GM19328 (cell line): ENCODE measurements around the gene TBL1Y.
"Not testable (repeated sequence)": the region's sequence is repeated elsewhere in the genome, so short reads cannot be mapped to it uniquely, and the experiment has no call there.

ENCODE experiments used
- ATAC-seq: cut with Tn5 transposase; IDR thresholded peaks from one replicate; pipeline ENCODE4 v1.9.1; 2021; ENCODE audit warnings: mild to moderate bottlenecking, moderate library complexity; ENCODE audit not compliant: unreplicated experiment

The TBL1Y gene

DNA sequence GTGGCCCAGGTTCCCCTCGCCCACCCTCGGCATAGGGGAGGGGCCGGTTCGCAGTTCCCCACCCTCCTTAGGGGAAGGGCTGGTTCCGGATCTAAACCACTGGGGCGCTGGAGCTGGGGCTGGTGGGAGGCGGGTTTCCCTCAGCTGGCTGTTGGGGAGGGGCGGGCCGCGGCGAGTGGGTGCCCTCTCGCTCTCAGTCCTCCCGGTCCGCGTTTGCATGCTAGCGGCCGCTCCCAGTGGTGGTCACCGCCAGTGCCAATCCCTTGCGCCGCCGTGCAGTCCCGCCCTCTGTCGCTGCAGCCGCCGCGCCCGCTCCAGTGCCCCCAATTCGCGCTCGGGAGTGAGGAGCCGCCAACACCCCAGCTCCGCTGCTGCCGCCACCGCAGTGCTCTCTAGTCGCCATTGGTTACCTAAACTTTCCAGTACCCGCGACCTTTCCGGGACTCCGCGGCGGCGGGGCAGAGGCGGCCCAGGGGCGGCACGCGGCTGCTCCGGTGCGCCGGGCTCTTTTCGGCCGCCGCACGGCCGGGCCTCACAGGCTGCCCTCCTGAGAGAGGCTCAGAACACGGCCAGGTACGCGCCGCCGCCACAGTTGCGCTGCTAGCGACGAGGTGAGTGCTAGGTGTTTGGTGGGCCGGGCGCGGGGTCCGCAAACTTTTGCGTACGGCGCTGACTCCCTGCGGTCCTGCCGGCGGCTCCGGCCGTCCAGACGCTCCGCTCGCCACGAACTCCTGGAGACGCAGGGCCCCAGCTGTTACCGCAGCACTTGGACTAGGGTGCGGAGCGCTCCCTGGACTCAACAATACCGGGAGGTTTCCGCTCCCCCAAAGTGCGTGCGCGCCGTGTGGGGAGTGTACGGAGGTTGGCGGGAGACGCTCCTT, at the start of gene TBL1Y:
Gene TBL1Y (plus strand): TSS at position 326 of the 881 bp plus-strand sequence. CDS start 114,388 bp downstream, outside the sequence.
- no peak for ATAC-seq

DNA sequence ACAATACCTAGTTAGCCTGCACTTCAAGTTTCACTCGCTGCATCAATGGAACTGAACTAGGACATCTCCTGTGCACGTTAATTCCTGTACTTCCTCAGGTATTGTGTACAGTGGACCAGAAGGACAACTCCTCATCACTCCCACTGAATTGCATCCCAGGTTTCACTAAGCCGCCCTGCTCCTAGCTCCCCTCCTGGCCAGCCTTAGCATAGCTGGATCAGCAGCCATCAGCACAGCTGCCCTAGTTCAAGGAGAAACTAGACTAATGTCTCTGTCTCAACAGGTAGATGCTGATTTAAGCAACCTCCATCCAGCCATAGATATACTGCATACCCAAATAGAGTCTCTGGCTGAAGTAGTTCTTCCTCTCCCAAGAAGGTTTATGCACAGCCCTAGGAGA, 16.0 kb upstream of the TBL1Y start:
- ATAC-seq: no peak

DNA sequence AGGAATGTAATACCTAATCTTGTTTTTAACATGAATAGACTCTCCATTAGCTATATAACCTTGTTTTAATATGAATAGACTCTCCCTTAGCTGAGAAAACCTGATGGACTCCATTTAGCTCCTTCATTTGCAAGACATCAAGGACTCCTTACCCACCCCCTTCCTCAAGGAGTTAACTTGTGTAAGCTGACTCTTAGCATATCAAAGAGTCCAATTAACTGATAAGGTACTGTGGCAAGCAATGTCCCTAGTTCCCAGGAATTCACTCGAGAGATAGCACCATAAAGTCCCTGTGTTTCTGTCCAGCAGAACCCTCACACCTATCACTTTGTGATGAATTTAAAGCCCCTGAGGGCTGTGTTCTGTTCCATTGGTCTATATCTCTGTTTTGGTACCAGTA, 15.3 kb upstream of the TBL1Y start:
- no peak for ATAC-seq

DNA sequence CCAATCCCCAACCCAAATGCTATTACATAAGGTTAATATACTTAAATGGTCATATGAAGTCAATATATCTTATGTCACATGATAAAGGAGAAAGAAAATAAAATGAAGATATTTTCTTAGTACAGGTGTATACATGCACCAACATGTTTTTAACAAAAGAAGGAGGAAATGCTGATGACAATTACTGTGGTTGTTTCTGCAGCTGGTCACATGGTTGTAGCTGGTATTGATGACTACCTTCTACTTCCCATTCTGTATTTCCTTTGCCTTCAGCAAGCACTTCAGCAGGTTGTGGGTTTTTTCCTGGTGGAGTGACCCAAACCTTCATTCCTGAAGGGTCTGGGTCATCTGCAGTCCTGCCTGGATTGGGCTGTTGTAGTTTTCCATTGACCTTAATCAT, 8.4 kb upstream of the TBL1Y start:
- ATAC-seq: not testable (repeated sequence)

DNA sequence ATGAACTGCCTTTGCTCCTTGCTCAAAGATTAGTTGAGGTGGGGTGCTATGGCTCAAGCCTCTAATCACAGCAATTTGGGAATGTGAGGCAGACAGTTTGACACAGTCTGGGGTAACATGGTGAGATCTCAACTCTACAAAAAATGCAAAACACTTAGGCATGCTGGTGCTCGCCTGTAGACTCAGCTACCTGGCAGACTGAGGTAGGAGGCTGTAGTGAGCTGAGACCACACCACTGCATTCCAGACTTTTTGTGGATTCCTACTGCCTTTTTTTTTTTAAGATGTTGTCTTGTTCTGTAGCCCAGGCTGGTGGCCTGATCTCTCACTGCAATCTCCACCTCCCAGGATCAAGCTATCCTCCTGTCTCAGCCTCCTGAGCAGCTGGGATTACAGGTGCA, 2.9 kb upstream of the TBL1Y start:
- ATAC-seq: no peak

DNA sequence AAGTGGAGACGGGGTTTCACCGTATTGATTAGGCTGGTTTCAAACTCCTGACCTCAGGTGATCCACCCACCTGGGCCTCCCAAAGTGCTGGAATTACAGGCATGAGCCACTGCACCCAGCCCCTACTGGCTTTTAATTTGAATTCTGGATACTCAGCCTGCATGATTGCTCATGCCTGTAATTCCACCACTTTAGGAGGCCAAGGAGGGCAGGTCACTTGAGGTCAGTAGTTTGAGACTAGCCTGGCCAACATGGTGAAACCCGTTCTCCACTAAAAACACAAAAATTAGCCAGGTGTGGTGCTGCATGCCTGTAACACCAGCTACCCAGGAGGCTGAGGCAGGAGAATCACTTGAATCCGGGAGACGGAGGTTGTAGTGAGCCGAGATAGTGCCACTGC, 2.5 kb upstream of the TBL1Y start:
- not testable (repeated sequence) for ATAC-seq

DNA sequence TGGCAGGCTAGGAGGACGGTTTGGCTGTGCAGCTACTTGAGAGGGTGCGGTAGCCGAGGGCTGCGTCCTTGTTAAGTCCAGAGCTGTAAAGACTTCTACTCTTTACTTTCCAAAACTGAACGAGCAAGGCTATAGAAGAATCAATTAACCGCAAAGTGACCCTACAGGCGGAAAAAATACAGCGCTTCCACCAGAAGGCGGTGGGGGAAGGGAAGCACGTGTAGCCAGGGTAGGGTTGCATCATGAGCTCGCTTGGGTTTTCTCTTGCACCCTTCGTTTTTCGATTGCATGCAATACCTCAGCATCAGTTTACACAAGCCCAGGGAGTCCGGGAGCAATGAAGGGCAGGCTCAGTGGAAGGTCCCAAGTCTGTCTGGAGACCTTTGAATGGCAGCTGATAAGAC, 1.4 kb upstream of the TBL1Y start:
- no peak for ATAC-seq

DNA sequence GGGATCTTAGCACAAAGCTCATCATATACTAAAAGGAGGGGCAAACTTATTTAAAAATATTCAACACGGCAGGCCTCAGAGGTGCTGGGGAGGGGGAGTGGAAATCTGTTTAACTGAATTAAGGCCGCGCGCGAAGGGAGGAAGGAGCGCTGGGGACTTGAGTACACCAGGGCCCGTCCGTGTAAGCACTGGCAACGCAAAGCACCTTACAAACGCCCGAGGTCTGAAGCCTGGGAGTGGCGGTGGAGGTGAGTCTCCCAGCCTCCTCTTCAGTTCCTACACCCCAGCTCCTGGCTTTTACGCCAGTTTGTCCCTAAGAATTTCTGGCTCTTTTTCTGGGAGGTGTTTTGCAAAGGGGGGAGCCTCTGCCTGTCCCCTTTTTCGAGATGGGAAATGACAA, 641 bp upstream of the TBL1Y start:
- ATAC-seq: no peak

DNA sequence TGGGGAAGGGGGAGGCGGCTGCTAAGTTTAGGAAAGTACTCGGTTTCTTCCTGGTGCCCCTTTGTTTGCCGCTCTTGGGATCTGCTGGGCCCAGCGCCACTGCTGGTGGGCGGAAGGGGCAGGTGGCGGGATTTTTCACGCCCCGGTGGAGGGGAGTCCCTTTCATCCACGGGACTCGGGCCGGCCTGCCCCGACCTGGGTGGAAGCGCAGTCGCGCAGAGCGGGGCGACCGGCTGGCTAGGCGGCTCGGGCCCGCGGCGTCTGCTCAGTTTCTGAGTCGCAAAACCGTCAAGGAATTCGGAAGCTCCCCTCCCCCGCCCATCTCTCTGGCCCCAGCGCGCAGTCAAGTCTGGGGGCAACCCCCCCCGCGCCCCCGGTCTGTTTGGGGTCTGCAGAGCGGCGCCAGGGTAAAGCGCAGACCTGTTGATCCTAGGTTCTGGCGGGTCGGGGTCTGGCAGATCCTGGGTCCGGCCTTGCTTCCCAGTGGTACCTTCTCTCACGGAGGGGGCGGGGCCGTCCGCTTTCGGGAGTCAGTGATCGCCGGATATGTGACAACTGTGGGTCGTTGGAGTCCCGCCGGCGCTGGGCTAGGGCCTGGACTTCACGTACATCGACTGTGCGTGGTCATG, 870 bp downstream of the TBL1Y start, which contains the start of gene AMELY:
Gene AMELY (minus strand): TSS at position 500 of the 629 bp plus-strand sequence. CDS start 39,144 bp downstream, outside the sequence.
- ATAC-seq: no peak

DNA sequence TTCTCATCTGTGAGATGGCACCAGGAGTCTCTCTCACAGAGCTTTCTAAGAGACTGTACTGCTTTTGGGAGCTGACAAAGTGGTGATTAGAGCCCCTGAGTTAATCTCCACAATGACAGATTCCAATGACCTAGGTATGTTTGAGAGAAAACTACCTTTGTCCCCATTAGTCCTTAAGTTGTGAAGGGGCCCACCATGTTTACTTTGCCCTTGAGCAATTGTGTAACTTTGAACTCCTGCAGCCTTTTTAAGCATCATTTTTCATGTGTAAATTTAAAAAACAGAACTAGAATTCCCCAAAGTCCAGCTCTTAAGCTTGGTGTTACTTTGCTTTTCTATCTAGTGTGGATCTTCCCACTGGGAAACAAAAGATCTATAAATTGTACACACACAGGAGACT, 2.9 kb downstream of the TBL1Y start:
- no peak for ATAC-seq

DNA sequence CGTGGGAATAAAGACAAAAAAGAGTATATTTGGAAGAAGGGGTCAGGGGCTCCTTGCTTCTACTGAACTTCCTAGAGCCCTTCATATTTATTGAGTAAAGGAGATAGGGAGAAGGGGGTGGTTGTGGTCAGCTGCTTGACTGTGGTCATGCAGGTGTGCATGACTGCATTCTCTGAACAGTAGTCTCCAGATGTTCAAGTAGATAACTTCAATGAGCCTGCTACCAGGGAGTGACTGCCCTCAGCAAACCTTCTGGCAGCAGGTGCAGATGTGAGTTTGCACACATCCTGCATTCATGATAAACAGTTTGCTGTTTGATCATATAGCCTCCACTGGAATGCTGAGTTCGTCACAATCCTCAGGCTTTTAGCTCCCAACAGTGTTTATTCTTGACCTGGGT, 10.6 kb downstream of the TBL1Y start:
- no peak for ATAC-seq

DNA sequence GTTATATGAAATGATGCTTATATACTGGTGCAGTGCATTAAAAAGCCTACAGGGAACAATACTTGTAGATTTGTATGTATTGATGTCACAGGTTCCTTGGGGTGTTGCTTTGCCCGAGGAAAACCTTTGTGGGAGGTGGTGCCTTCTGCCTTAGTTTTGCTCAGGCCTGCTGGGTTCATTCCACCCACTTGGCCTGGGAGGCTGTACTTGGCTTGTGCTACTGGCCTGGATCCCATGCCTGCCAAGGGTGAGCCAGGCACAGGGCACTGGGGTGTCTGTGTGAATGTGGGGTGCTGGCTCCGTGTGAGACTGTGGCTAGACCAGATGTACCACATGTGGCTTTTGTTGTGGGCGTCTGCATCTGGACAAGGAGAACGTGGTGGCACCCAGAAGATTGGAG, 17.8 kb downstream of the TBL1Y start:
- no peak for ATAC-seq

DNA sequence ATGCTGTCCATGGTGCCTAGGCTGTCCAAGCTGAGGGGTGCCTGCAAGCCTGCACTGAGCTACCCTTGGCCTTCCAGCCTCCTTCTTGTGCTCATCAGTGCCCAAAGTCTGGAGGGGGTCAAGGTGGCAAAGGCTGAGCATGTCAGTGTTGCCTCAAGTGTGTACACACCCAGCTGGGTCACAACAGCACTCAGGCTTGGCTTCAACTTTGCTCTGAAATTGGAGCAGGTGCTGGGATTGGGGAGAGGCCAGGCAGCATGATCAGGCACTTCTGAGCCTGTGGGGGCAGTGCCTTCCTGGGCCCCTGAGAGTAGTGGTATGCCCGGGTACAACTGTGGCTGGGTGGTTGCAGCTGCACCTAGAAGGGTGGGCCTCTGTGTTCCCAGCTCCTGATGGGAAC, 18.7 kb downstream of the TBL1Y start:
- no peak for ATAC-seq

DNA sequence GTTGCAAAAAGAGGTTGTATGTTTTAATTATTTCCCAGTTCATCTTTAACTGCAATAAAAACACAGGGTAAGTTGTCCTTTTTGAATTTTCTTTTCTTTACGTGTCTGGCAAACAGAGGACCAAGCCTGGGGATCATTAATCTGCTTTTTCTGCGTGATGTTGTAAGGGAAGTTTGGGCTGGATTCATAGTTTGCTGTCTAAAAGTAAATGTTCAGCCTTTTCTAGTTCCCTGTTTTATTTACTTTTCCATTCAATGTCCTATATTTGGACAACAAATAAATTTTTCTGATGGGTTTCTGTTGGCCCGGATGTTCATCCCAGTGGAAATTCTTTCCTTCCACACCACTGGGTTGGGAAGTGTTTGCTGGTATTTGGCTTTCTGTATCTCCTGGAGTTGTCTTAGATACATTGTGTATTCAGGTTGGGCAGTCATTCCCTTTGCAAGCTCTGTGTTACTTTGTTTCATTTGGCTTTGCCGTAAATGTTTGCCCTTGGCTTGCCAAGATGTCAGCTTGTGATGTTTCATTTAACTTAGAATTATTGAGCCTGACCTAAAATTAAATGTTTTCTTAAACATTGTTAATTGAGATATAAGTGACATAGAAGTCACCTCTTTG, 21.4 kb downstream of the TBL1Y start:
- no peak for ATAC-seq

DNA sequence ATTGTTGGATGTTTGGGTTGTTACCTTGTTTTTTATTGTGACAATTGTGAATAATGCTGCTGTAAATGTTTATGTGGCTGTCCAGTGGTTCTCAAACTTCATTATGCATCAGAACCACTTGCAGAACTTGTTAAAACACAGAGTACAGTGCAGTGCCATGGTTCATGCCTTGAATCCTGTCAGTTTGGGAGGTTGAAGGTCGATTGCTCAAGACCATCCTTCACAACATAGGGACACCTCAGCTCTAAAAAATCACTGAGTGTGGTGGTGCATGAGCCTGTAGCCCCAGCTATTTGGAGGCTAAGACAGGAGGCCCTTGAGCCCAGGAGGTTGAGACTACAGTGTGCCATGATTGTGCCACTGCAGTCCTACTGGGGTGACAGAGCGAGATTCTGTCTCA, 25.0 kb downstream of the TBL1Y start:
- no peak for ATAC-seq

DNA sequence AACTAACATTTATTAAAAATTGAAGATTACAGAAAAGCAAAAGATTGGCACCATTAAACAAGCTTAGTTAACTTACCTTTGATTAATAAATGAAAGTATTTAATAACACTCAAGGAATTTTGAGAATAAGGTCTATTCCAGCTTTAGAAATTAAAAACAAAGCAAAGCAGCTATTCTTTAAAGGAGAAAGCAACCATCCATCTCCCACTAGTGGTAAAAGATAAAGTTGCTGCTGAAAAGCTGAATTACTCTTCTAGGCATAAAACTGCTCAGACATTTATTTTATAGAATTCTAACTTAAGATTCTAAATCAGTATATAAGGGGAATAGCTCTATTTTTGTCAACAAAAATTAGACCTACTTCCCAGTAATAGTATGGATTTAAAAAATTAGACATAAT, 37.2 kb downstream of the TBL1Y start:
- ATAC-seq: no peak

DNA sequence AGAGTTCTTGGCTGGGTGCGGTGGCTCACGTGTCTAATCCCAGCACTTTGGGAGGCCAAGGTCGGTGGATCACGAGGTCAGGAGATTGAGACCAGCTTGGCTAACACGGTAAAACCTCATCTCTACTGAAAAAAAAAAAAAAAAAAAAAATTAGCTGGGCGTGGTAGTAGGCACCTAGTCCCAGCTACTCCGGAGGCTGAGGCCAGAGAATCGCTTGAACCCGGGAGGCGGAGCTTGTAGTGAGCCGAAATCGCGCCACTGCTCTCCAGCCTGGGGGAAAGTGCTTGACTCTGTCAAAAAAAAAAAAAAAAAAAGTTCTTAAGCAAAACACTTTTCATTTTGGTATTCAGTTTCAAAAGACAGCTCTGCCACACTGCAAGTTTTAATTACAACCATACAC, 37.9 kb downstream of the TBL1Y start:
- ATAC-seq: no peak

DNA sequence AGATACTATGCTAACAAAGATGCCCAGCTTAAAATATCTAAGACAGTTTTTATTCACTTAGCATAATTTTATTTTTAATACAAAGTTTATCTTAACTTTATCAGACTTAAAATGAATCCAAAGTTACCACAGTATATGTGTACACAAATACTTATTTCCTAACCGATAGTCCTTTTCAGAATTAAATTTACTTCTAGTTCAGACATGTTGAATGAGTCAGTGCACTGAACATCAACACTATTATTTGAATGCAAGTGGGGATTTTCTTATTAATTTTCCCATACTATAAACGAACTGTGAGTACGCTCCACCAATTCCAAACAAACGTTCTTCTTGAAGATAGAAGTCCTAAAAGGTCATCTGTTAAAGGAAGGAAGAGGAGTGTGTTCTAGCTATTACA, 39.5 kb downstream of the TBL1Y start:
- no peak for ATAC-seq

DNA sequence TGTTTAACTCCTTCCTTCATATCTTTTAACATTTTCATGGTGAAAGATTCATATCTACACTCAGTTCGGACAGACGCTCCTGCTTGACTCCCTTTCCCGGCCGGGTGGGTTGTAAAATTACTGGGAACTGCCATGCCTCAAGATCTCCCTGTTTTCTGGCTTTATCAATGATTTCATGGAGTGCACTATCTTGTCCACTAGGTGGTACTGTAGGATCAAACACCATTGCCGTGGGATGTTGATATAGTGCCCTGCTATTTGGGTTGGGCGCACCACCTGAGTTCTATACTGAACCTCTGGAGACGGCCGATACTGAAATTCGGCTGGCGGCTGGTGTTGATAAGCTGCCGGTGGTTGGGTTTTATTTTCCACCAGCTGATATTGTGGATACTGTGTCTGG, 54.2 kb downstream of the TBL1Y start:
- no peak for ATAC-seq

DNA sequence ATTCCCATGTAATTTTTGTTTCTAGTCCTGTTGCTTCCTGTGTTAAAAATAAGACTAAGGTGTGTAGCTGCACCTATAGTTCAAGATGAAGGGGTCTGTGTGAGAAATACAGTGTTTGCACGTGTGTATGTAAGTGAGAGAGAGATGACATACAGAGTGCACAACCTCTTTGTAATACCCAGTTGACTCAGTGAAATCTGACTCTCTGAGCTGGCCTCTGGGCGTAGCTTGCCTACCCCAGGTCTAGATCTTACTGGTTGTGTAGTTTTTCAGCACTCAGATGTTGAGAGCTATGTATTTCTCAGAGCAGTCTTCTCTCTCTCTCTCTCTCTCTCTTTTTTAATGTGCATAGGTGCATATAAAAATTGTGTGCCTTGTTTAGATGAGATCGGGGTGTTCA, 56.0 kb downstream of the TBL1Y start:
- ATAC-seq: no peak

DNA sequence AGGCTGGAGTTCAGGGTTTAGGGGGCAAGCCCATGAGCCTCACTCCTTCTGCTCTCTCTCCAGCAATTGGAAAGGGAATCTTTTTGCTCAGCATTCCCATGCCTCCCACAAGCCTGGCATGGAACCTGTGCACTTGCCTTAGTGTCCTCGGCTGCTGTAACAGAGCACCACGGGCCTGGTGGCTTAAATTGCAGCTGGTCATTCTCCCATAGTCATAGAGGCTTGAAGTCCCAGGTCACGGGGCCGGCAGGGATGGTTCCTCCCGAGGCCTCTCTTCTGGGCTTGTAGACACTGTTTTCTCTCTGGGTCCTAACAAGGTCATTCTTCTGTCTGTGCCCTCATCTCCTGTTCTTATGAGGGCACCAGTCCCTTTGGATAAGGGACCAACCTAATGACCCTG, 57.2 kb downstream of the TBL1Y start:
- ATAC-seq: no peak

DNA sequence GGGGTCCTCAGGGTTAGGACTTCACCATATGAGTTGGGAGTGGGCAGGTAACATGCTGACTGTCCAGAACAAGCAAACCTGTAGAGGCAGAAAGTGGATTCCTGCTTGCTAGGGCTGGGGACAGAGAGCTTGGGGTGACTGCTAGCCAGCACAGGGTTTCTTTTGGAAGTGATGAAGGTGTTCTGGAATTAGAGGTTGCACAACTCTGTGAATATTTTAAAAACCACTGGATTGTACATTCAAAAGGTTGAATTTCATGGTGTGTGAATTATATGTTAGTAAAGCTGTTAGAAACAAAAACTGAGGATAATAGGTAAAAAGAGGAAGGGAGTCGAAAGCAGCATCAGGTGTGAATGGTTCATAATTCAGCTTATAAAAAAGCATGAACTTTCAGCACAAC, 57.7 kb downstream of the TBL1Y start:
- no peak for ATAC-seq
